ENCODE data around the gene POLR2B. TPM values are rescaled to one million over a fixed set of nuclear protein-coding genes. Genes with fewer than 3 reads are reported as not detected.

Gene POLR2B
- total RNA-seq, 1 donor from 2014 or later, result 118 TPM

- ATAC-seq (ENCODE audit: low read depth), result no peak
- Mint-ChIP-seq H3K4me1 (no peaks in the 10 kb centered on the region), H3K27ac (no peak overlapping the region), H3K36me3 (ENCODE audit: low read depth) (no peaks in the 10 kb centered on the region), H3K9me3 (no peaks in the 10 kb centered on the region), H3K27me3 (peaks cover 7% of the 10 kb centered on the region), H3K4me3 (no peak overlapping the region)
- TF ChIP-seq CTCF (IDR thresholded peaks at IDR 0.05), result no peak
- DNase-seq, result no peak
- intact Hi-C loops (cut with micrococcal nuclease), result no loop called here
- ChIA-PET POLR2A (no interaction called here), CTCF (no interaction called here)
Observed at GRCh38 chr4:57078685-57079521, 100.2 kb downstream of the POLR2B start.

Other genes starting within 250 kb of the POLR2B start
- gene SPINK2, start 157.2 kb upstream of the POLR2B start, total RNA-seq, result 1.2 TPM in 1 of 2 replicates, not detected in the other
- 48.3 and 49.1 TPM in 2 replicates for gene REST, start 71.0 kb upstream of the POLR2B start, total RNA-seq
- gene NOA1, start 1.3 kb upstream of the POLR2B start, total RNA-seq, result 24.1 and 25.0 TPM in 2 replicates
- not detected in 2 replicates for gene IGFBP7, start 131.5 kb downstream of the POLR2B start, total RNA-seq

Data from activated B cell treated with CpG ODN at 0.5 μM for 24 hours (primary cell).